Neural cell (in vitro differentiated cells): ENCODE data around the gene SCO1.

Experiments
- CTCF ChIP-seq: fragments of 450-650 bp; IDR thresholded peaks from 2 replicates; pipeline ENCODE4 v1.5.1; 2014; ENCODE audit warnings: antibody characterized with exemption, mild to moderate bottlenecking, moderate library complexity; ENCODE audit not compliant: poor library complexity, severe bottlenecking
- EP300 ChIP-seq: fragments of 450-650 bp; conservative IDR thresholded peaks from 2 replicates; pipeline ENCODE4 v1.6.1; 2014; ENCODE audit warnings: antibody characterized with exemption, mild to moderate bottlenecking, moderate library complexity; ENCODE audit not compliant: poor library complexity, severe bottlenecking
- EZH2 ChIP-seq: fragments of 200-600, 300-800 bp; shearing (Covaris generic), sonication (generic); IDR thresholded peaks from 2 replicates; pipeline ENCODE4 v1.6.1; 2014; ENCODE audit warnings: antibody characterized with exemption, low read length, borderline replicate concordance, mild to moderate bottlenecking; ENCODE audit not compliant: insufficient read depth, poor library complexity, severe bottlenecking
- MXI1 ChIP-seq: fragments of 450-650 bp; conservative IDR thresholded peaks from 2 replicates; pipeline ENCODE4 v1.6.1; 2014; ENCODE audit warnings: antibody characterized with exemption, mild to moderate bottlenecking; ENCODE audit not compliant: poor library complexity, severe bottlenecking
- POLR2AphosphoS5 ChIP-seq: IDR thresholded peaks from 2 replicates; pipeline ENCODE4 v1.6.1; 2012
- RAD21 ChIP-seq: fragments of 450-650 bp; conservative IDR thresholded peaks from 2 replicates; pipeline ENCODE4 v1.6.1; 2014; ENCODE audit warnings: antibody characterized with exemption, mild to moderate bottlenecking, moderate library complexity
- REST ChIP-seq: IDR thresholded peaks from 2 replicates; pipeline ENCODE4 v1.6.1; 2012; ENCODE audit warnings: borderline replicate concordance
- SMC3 ChIP-seq: fragments of 450-650 bp; conservative IDR thresholded peaks from 2 replicates; pipeline ENCODE4 v1.6.1; 2014; ENCODE audit warnings: antibody characterized with exemption, mild to moderate bottlenecking, moderate library complexity; ENCODE audit not compliant: poor library complexity

- TF ChIP-seq SMC3 (no peak), EP300 (no peak), EZH2 (no peak), CTCF (no peak), REST (no peak), RAD21 (no peak), POLR2AphosphoS5 (no peak), MXI1 (no peak)
These were observed 18.9 kb upstream of the SCO1 start for GRCh38 chr17:10716218-10716617.
